Mucosa of rectum (tissue), 2 donors: Measurements from ENCODE around the gene NTHL1.

Experiments
- H3K27ac ChIP-seq, 2 donors: one replicate each; pipeline ENCODE4 v1.7.0; 2013; ENCODE audit warnings: inconsistent platforms in 2 of 2, low read depth in 2 of 2, low read length in 2 of 2
- H3K27me3 ChIP-seq, 2 donors: one replicate each; pipeline ENCODE4 v1.7.0; 2013; ENCODE audit warnings: low read length in 2 of 2; ENCODE audit not compliant: control insufficient read depth in 2 of 2, insufficient read depth in 2 of 2
- H3K36me3 ChIP-seq, 2 donors: one replicate each; pipeline ENCODE4 v1.7.0; 2013; ENCODE audit warnings: low read length in 2 of 2; ENCODE audit not compliant: control insufficient read depth in 2 of 2, insufficient read depth in 2 of 2
- H3K4me1 ChIP-seq, 2 donors: one replicate each; pipeline ENCODE4 v1.7.0; 2013; ENCODE audit warnings: low read length in 2 of 2, mild to moderate bottlenecking in 1 of 2; ENCODE audit not compliant: control insufficient read depth in 2 of 2, insufficient read depth in 2 of 2
- H3K4me3 ChIP-seq, 2 donors: one replicate each; pipeline ENCODE4 v1.7.0; 2013; ENCODE audit warnings: low read length in 2 of 2
- H3K9ac ChIP-seq, 2 donors: one replicate each; pipeline ENCODE4 v1.7.0; 2013; ENCODE audit warnings: low read length in 2 of 2, low read depth in 1 of 2, mild to moderate bottlenecking in 1 of 2
- H3K9me3 ChIP-seq, 2 donors: one replicate each; pipeline ENCODE4 v1.7.0; 2013; ENCODE audit warnings: low read length in 2 of 2; ENCODE audit not compliant: control insufficient read depth in 2 of 2
- donor health status: healthy.
- donor health status: Normal muscosa, but diverticular disease.

Gene NTHL1

DNA sequence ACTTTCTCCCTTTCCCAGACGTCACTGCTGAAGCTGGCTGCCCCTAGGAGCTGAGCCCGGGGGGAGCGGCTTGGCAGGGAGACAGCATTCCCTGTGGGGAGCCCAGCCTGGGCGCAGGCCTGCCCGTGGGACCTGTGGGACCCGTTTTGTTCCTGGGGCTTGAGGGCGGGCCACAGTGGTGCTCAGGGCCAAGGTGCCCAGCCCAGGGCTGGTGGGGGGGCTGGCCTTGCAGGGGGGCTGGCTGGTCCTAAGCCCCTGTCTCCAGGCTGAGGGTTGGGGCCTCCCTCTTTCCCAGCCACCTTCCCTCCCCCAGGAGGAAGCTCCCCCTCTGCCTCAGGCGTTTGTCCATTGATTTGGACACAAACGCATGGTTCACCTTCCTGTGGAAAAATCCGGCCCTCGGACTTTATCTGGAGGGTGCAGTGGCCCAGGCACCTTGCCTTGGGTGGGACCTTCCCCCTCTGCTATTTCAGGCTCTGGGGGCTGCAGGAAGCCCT is 16.5 kb downstream of the NTHL1 start:
- peaks cover 21 to 33% of the 10 kb centered on the region in 2 donors for H3K4me1 ChIP-seq
- peak overlapping the region; percentile 7 to 9 for H3K27ac ChIP-seq
- no peaks in the 10 kb centered on the region for H3K9me3 ChIP-seq
- no peak overlapping the region for H3K9ac ChIP-seq
- H3K4me3 ChIP-seq, result no peak overlapping the region
- H3K36me3 ChIP-seq, result peaks cover 2 to 4% of the 10 kb centered on the region in 2 donors
- H3K27me3 ChIP-seq, result no peaks in the 10 kb centered on the region

DNA sequence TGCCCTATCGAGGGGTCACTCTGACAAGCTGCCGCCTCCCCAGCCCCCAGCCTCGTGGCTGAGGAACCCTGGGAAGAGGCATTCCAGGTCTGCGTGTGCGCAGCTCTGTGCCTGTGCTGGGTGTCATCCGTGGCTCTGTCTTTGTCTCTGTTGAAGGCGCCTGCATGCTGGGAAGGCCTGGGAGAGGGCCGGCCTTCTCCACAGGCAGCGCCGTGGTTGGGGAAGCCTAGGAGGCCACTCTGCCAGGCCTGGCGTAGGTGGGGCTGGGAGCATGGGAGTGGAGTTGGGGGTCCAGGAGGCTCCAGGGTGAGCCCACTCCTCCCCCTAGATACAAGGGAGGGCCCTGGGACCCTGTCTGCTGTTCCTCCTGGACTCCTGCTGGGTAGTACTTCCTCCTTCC is 17.6 kb downstream of the NTHL1 start:
- H3K36me3 ChIP-seq, result peaks cover 2 to 4% of the 10 kb centered on the region in 2 donors
- H3K9ac ChIP-seq, result no peak overlapping the region
- H3K4me1 ChIP-seq, result peaks cover 12 to 27% of the 10 kb centered on the region in 2 donors
- no peak overlapping the region for H3K27ac ChIP-seq
- no peak overlapping the region for H3K4me3 ChIP-seq
- H3K9me3 ChIP-seq, result no peaks in the 10 kb centered on the region
- H3K27me3 ChIP-seq, result no peaks in the 10 kb centered on the region

DNA sequence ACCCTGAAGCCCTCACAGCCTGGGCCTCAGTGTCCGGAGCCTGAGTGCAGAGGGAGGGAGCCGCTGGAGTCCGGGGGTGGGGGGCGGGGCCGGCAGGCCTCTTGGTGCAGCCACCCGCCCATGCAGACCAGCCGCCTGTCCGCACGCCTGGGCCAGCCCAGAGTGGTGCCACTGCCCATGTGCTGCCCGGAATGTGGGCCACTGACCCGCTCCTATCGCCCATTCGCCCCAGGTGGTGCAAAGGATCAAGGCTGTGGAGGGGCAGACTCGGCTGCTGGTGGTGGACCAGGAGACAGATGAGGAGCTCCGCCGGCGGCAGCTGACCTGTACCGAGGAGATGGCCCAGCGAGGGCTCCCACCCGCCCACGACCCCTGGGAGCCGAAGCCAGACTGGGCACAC is 18.3 kb downstream of the NTHL1 start:
- H3K27ac ChIP-seq, result no peak overlapping the region

GRCh38 chr16:2028620-2029220 is 18.9 kb downstream of the NTHL1 start:
- Histone ChIP-seq H3K4me1 (peaks cover 11 to 21% of the 10 kb centered on the region in 2 donors), H3K36me3 (peaks cover 2 to 4% of the 10 kb centered on the region in 2 donors), H3K27me3 (no peaks in the 10 kb centered on the region), H3K9me3 (no peaks in the 10 kb centered on the region), H3K4me3 (peak overlapping the region in 1 of 2 donors; percentile 44), H3K27ac (no peak overlapping the region), H3K9ac (no peak overlapping the region)

More for the DNA sequence above, 18.3 kb downstream of the NTHL1 start:
- Histone ChIP-seq H3K36me3 (peaks cover 2 to 4% of the 10 kb centered on the region in 2 donors), H3K27me3 (no peaks in the 10 kb centered on the region), H3K9me3 (no peaks in the 10 kb centered on the region), H3K9ac (no peak overlapping the region), H3K4me1 (peaks cover 8 to 25% of the 10 kb centered on the region in 2 donors), H3K4me3 (no peak overlapping the region)

DNA sequence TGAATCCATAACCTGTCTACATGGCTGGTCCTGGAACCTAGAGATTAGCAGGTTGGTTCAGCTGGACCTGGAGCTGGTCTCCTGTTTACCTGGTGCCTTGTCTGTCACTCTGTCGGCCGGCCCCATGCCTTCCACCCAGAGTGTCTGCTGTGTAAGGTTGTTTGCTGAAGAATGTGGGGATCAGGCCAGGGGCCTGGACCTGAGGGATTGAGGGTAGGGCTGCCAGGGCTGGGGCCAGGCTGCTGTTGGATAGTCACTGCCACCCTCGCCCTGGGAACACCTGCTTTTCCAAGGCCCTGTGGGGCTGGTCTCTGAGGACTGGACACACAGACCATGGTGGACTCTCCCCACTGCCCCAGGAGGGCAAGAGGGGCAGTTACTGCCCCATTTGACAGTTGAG is 19.5 kb downstream of the NTHL1 start:
- Histone ChIP-seq H3K9me3 (no peaks in the 10 kb centered on the region), H3K4me1 (peaks cover 12 to 21% of the 10 kb centered on the region in 2 donors), H3K9ac (peak overlapping the region in 1 of 2 donors; percentile 56), H3K36me3 (peaks cover 2 to 4% of the 10 kb centered on the region in 2 donors), H3K27ac (peak overlapping the region in 1 of 2 donors; percentile 13), H3K4me3 (peak overlapping the region; percentile 80 to 81), H3K27me3 (no peaks in the 10 kb centered on the region)

GRCh38 chr16:2027024-2028010 is 20.3 kb downstream of the NTHL1 start:
- peak overlapping the region; percentile 21 to 52 for H3K27ac ChIP-seq

DNA sequence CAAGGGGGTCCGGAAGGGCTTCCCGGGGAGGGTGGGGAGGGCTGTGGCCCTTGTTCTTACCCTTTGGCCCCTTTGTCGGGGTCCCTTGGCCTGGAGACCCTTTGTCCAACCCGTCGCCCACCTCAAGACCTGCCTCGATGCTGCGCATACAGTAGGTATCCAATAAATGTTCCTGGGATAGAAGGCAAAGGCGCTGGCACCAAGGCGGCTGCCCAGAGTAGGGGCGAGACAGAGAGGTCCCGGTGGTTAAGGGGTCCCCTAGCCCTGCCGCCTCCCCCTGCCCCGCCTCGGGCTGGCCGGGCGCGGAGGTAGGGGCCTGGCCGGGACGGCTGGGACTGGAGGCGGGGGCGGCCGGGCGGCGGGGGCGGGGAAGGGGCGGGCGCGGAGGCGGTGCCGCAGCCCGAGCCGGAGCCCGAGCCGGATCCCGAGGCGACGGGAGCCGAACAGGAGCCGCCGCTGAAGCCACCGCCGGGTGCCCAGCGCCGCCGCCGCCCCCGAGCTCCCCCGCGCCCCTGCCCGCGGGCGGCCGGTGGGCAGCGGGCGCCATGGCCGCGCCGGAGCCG is 21.1 kb downstream of the NTHL1 start, which contains the start of gene NHERF2:
Gene NHERF2 (plus strand): TSS at position 442 of the 563 bp plus-strand sequence. CDS start 104 bp downstream, at position 546.
- peaks cover 17 to 27% of the 10 kb centered on the region in 2 donors for H3K4me1 ChIP-seq
- H3K9me3 ChIP-seq, result no peaks in the 10 kb centered on the region
- H3K9ac ChIP-seq, result peak within 1 kb of the TSS; percentile 56 to 68
- no peaks in the 10 kb centered on the region for H3K27me3 ChIP-seq
- H3K36me3 ChIP-seq, result peaks cover 2 to 4% of the 10 kb centered on the region in 2 donors
- peak within 1 kb of the TSS; percentile 21 to 56 for H3K27ac ChIP-seq
- H3K4me3 ChIP-seq, result peak within 1 kb of the TSS; percentile 80 to 81

More at GRCh38 chr16:2027024-2028010, 20.3 kb downstream of the NTHL1 start:
- no peaks in the 10 kb centered on the region for H3K9me3 ChIP-seq
- peaks cover 2 to 4% of the 10 kb centered on the region in 2 donors for H3K36me3 ChIP-seq
- peak overlapping the region; percentile 56 to 68 for H3K9ac ChIP-seq
- no peaks in the 10 kb centered on the region for H3K27me3 ChIP-seq
- peak overlapping the region; percentile 80 to 81 for H3K4me3 ChIP-seq
- peaks cover 17 to 27% of the 10 kb centered on the region in 2 donors for H3K4me1 ChIP-seq

DNA sequence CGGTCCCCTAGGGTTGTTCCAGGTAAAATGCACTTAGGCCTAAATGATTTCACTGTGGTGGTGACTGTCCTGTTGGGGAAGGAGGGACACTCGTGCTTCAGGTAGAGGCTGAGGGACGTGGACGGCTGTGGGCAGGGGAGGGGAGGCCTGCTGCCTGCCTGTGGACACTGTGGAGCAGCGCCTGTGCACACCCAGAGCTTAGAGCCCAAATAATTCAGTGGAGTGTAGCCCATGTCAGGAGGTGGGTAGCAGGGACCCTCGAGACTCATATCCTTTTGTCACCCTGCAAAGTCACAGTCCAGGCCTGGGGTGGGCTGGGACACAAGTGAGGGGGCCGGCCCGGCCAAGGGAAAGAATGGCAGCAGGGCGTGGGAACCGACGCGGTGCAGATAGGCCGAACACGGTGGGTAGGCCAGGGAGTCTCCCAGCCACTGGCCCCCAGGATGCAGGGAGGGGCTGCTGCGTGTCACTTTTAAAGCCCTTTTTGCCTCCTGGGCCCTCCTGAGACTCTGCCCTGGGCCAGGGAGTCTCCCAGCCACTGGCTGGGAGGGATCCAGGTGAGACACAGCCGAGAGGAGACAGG is 21.7 kb downstream of the NTHL1 start:
- H3K4me3 ChIP-seq, result peak overlapping the region; percentile 38 to 45
- H3K27ac ChIP-seq, result peak overlapping the region in 1 of 2 donors; percentile 56
- peaks cover 17 to 27% of the 10 kb centered on the region in 2 donors for H3K4me1 ChIP-seq
- peak overlapping the region in 1 of 2 donors; percentile 33 for H3K9ac ChIP-seq
- peaks cover 2 to 4% of the 10 kb centered on the region in 2 donors for H3K36me3 ChIP-seq
- no peaks in the 10 kb centered on the region for H3K27me3 ChIP-seq
- H3K9me3 ChIP-seq, result no peaks in the 10 kb centered on the region

DNA sequence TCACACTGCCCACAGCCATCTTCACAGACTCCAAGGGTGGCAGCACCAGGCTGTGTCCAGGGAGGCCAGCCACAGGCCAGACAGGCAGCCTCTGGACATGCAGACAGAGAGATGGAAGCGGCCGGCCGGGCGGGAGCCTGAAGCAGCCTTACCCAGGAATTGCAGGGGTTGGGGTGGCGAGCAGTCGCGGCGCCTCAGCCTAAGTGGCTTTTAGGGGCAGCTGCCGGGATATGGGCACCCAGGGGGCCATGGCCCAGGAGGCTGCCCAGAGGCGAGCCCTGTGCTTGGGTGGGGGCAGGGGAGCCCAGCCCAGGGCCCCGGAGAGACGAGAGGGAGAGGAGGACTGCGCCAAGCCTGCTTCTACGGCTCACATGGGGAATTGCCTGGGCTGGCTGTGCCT is 22.4 kb downstream of the NTHL1 start:
- H3K9me3 ChIP-seq, result no peaks in the 10 kb centered on the region
- no peak overlapping the region for H3K4me3 ChIP-seq
- peaks cover 17 to 31% of the 10 kb centered on the region in 2 donors for H3K4me1 ChIP-seq
- peaks cover 4 to 5% of the 10 kb centered on the region in 2 donors for H3K27me3 ChIP-seq
- no peak overlapping the region for H3K27ac ChIP-seq
- H3K36me3 ChIP-seq, result peaks cover 2 to 4% of the 10 kb centered on the region in 2 donors
- H3K9ac ChIP-seq, result no peak overlapping the region
